ENCODE measurements around the gene TXNRD2.

DNA sequence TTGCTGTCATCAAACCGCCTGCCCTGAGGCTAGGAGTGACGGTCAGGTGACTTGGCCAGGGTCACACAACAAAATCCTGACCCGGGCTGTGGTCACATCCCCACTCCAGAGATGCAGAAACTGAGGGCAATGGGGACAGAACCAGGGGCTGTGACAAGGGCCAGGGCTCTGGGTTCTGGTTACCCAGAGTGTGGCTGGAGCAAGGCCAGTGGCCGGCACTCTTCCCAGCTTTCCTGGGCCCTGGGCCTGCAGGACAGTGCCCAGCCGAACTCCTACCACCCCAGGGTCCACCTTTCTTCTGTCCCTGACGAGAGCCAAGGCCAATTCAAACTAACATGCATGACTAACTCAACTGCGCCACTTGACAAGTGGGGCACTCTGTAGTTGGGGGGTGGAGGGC lies 39.1 kb upstream of the TXNRD2 start:
- TF ChIP-seq MXI1 (IDR thresholded peaks at IDR 0.05; ENCODE audit: borderline replicate concordance, low read depth, low read length) (no peak), POLR2A (IDR thresholded peaks at IDR 0.05; ENCODE audit: low read depth, low read length) (no peak), SMC3 (IDR thresholded peaks at IDR 0.05; ENCODE audit: low read depth, low read length) (no peak), CHD1 (IDR thresholded peaks at IDR 0.05; ENCODE audit: low read depth, low read length) (no peak), FOS (IDR thresholded peaks at IDR 0.05; ENCODE audit: low read depth, low read length) (no peak), MAFK (IDR thresholded peaks at IDR 0.05; ENCODE audit: low read depth, low read length) (no peak), RCOR1 (IDR thresholded peaks at IDR 0.05; ENCODE audit: insufficient replicate concordance, low read length) (no peak), RFX5 (IDR thresholded peaks at IDR 0.05; ENCODE audit: low read depth, low read length) (no peak), NFE2L2 (IDR thresholded peaks at IDR 0.05; ENCODE audit: low read depth, low read length) (no peak)
- TF ChIP-seq, protein P1, sequence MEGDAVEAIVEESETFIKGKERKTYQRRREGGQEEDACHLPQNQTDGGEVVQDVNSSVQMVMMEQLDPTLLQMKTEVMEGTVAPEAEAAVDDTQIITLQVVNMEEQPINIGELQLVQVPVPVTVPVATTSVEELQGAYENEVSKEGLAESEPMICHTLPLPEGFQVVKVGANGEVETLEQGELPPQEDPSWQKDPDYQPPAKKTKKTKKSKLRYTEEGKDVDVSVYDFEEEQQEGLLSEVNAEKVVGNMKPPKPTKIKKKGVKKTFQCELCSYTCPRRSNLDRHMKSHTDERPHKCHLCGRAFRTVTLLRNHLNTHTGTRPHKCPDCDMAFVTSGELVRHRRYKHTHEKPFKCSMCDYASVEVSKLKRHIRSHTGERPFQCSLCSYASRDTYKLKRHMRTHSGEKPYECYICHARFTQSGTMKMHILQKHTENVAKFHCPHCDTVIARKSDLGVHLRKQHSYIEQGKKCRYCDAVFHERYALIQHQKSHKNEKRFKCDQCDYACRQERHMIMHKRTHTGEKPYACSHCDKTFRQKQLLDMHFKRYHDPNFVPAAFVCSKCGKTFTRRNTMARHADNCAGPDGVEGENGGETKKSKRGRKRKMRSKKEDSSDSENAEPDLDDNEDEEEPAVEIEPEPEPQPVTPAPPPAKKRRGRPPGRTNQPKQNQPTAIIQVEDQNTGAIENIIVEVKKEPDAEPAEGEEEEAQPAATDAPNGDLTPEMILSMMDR (conservative IDR thresholded peaks at IDR 0.05; ENCODE audit: low read depth, low read length): no peak
- TF ChIP-seq, protein P2, sequence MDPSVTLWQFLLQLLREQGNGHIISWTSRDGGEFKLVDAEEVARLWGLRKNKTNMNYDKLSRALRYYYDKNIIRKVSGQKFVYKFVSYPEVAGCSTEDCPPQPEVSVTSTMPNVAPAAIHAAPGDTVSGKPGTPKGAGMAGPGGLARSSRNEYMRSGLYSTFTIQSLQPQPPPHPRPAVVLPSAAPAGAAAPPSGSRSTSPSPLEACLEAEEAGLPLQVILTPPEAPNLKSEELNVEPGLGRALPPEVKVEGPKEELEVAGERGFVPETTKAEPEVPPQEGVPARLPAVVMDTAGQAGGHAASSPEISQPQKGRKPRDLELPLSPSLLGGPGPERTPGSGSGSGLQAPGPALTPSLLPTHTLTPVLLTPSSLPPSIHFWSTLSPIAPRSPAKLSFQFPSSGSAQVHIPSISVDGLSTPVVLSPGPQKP (IDR thresholded peaks at IDR 0.05; ENCODE audit: borderline replicate concordance, low read depth, low read length): no peak
- TF ChIP-seq, protein P3, sequence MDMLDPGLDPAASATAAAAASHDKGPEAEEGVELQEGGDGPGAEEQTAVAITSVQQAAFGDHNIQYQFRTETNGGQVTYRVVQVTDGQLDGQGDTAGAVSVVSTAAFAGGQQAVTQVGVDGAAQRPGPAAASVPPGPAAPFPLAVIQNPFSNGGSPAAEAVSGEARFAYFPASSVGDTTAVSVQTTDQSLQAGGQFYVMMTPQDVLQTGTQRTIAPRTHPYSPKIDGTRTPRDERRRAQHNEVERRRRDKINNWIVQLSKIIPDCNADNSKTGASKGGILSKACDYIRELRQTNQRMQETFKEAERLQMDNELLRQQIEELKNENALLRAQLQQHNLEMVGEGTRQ (IDR thresholded peaks at IDR 0.05; ENCODE audit: low read depth, low read length): no peak

All from IMR-90 (cell line).